MM.1S (cell line): ENCODE measurements around the gene HOXB5.
A peak's percentile ranks its signal among the peaks of the same experiment; 100 is the strongest.

Experiments used
- CTCF ChIP-seq: fragments of 300-600 bp; sonication (generic); IDR thresholded peaks from 2 replicates; pipeline ENCODE4 v1.5.1; 2016; ENCODE audit warnings: antibody characterized with exemption, low read length, mixed read lengths
- EZH2 ChIP-seq: fragments of 300-600 bp; sonication (generic); optimal IDR thresholded peaks from 2 replicates; pipeline ENCODE3; 2017; ENCODE audit warnings: low read depth, mild to moderate bottlenecking, antibody characterized with exemption, low read length, mixed read lengths
- EZH2phosphoT487 ChIP-seq: fragments of 300-600 bp; sonication (generic); IDR thresholded peaks from 2 replicates; pipeline ENCODE4 v1.6.1; 2018; ENCODE audit warnings: antibody characterized with exemption, low read length

- TF ChIP-seq CTCF (no peak), EZH2phosphoT487 (no peak), EZH2 (peak; percentile 71)
These were observed 21.7 kb upstream of the HOXB5 start, which contains the start of gene HOXB8 for GRCh38 chr17:48615047-48615962.
